ENCODE data around the gene DTYMK. TPM values are rescaled to one million over a fixed set of nuclear protein-coding genes. Genes with fewer than 3 reads are reported as not detected.
"Not testable (repeated sequence)": the region's sequence is repeated elsewhere in the genome, so short reads cannot be mapped to it uniquely, and the experiment has no call there.

DTYMK gene
- total and polyA plus RNA-seq, 12 donors, result 6.4 to 18.5 (median 9.4) TPM

GRCh38 chr2:241734208-241734466 is 47.5 kb upstream of the DTYMK start:
- intact Hi-C loops (cut with DNase I), result loop anchor here in 6 of 10 donors (1.0 to 10.0 kb wide), 8 partner anchors 32 to 879 kb away; partner anchors contain the start of genes DTYMK (in 1 of the 6), ING5 (in 1 of the 6), PDCD1 (in 1 of the 6) and STK25 (in 1 of the 6)
- Histone ChIP-seq H3K4me3 (peak overlapping the region in 9 of 10 donors; percentile 79 to 100 (median 94)), H3K27ac (peak overlapping the region in 9 of 10 donors; percentile 69 to 96 (median 94)), H3K27me3 (no peaks in the 10 kb centered on the region), H3K9me3 (no peaks in the 10 kb centered on the region), H3K36me3 (peaks cover 0 to 12% (median 0%) of the 10 kb centered on the region in 9 donors), H3K4me1 (peaks cover 4 to 29% (median 17%) of the 10 kb centered on the region in 9 donors)
- DNase-seq (no peak), ATAC-seq (no peak)
- 2 to 4% methylated on average over 24 to 25 of the region's 25 CpGs for WGBS, 2 donors
- TF ChIP-seq CTCF (IDR thresholded peaks at IDR 0.05), result peak in 3 of 9 donors; percentile 7 to 31 (median 17)

GRCh38 chr2:241733391-241734207 is 47.0 kb upstream of the DTYMK start:
- peak overlapping the region in 9 of 10 donors; percentile 69 to 96 (median 94) for H3K27ac ChIP-seq
- H3K4me3 ChIP-seq, result peak overlapping the region in 9 of 10 donors; percentile 79 to 100 (median 94)
- H3K27me3 ChIP-seq, result no peaks in the 10 kb centered on the region
- intact Hi-C loops (cut with DNase I), result loop anchor here in 6 of 10 donors (1.0 to 10.0 kb wide), 8 partner anchors 31 to 879 kb away; partner anchors contain the start of genes DTYMK (in 1 of the 6), ING5 (in 1 of the 6), PDCD1 (in 1 of the 6) and STK25 (in 1 of the 6)
- DNase-seq (no peak), ATAC-seq (peak in 2 of 8 donors; percentile 2 to 10)
- 88 to 89% methylated on average over 23 of the region's 23 CpGs for WGBS, 2 donors
- peaks cover 0 to 6% (median 0%) of the 10 kb centered on the region in 9 donors for H3K36me3 ChIP-seq
- no peak for TF ChIP-seq CTCF (IDR thresholded peaks at IDR 0.05)
- H3K4me1 ChIP-seq, result peaks cover 4 to 29% (median 17%) of the 10 kb centered on the region in 9 donors
- H3K9me3 ChIP-seq, result no peaks in the 10 kb centered on the region

GRCh38 chr2:241732513-241733186 is 46.0 kb upstream of the DTYMK start:
- peaks cover 4 to 36% (median 22%) of the 10 kb centered on the region in 9 donors for H3K4me1 ChIP-seq
- H3K27ac ChIP-seq, H3K27me3 ChIP-seq, H3K9me3 ChIP-seq, H3K36me3 ChIP-seq, ATAC-seq: not testable (repeated sequence)
- intact Hi-C loops (cut with DNase I), result loop anchor here in 6 of 10 donors (5.0 to 10.0 kb wide), 7 partner anchors 48 to 878 kb away; partner anchors contain the start of genes DTYMK (in 1 of the 6), PDCD1 (in 1 of the 6) and STK25 (in 1 of the 6)
- peak; percentile 52 to 81 (median 62) for TF ChIP-seq CTCF (IDR thresholded peaks at IDR 0.05)
- WGBS, 2 donors, result 39 to 43% methylated on average over 25 of the region's 26 CpGs
- peak overlapping the region in 1 of 10 donors; percentile 44 for H3K4me3 ChIP-seq
- peak; percentile 70 to 76 for DNase-seq

GRCh38 chr2:241730671-241731293 is 44.2 kb upstream of the DTYMK start:
- H3K9me3 ChIP-seq, result no peaks in the 10 kb centered on the region

More at GRCh38 chr2:241730671-241731293, 44.2 kb upstream of the DTYMK start:
- Histone ChIP-seq H3K27me3 (no peaks in the 10 kb centered on the region), H3K36me3 (peaks cover 0 to 9% (median 0%) of the 10 kb centered on the region in 9 donors), H3K4me1 (peaks cover 4 to 27% (median 18%) of the 10 kb centered on the region in 9 donors), H3K27ac (no peak overlapping the region), H3K4me3 (no peak overlapping the region)
- intact Hi-C loops (cut with DNase I), result loop anchor here in 6 of 10 donors (5.0 to 10.0 kb wide), 7 partner anchors 46 to 876 kb away; partner anchors contain the start of genes DTYMK (in 1 of the 6), PDCD1 (in 1 of the 6) and STK25 (in 1 of the 6)
- 80 to 84% methylated on average over 12 of the region's 12 CpGs for WGBS, 2 donors
- no peak for DNase-seq
- TF ChIP-seq CTCF (IDR thresholded peaks at IDR 0.05), result no peak
- no peak for ATAC-seq

All from heart right ventricle (tissue), 16 donors.